H1 (cell line): ENCODE measurements around the gene SLC6A19. TPM values are rescaled to one million over a fixed set of nuclear protein-coding genes. Genes with fewer than 3 reads are reported as not detected.

Experiments
- ASH2L ChIP-seq: fragments of 200-600, 300-600 bp; sonication (generic); IDR thresholded peaks from one replicate; pipeline ENCODE4 v1.7.1; 2017; ENCODE audit warnings: low read length
- ATF2 ChIP-seq: IDR thresholded peaks from 2 replicates; pipeline ENCODE4 v1.6.1; 2012; ENCODE audit warnings: low read length, inconsistent platforms
- CBX8 ChIP-seq: fragments of 300-800, 300-1000 bp; sonication (generic); IDR thresholded peaks from 2 replicates; pipeline ENCODE4 v1.7.1; 2016; ENCODE audit warnings: low read depth, low read length, borderline replicate concordance
- CHD7 ChIP-seq: fragments of 300-600 bp; sonication (generic); IDR thresholded peaks from 2 replicates; pipeline ENCODE4 v1.7.1; 2012; ENCODE audit warnings: low read length, moderate library complexity, mild to moderate bottlenecking, inconsistent platforms; ENCODE audit not compliant: insufficient replicate concordance
- CTBP2 ChIP-seq: IDR thresholded peaks from 2 replicates; pipeline ENCODE4 v1.7.0; 2011; ENCODE audit warnings: borderline replicate concordance, mild to moderate bottlenecking, moderate library complexity, mixed read lengths, low read length; ENCODE audit not compliant: insufficient read depth, insufficient read length
- GTF2F1 ChIP-seq: IDR thresholded peaks from 2 replicates; pipeline ENCODE4 v1.6.1; 2012; ENCODE audit warnings: low read depth, low read length, improper control_type of control experiment, borderline replicate concordance
- PHF8 ChIP-seq: fragments of 200-600 bp; sonication (generic); conservative IDR thresholded peaks from 2 replicates; pipeline ENCODE4 v1.7.1; 2012; ENCODE audit warnings: low read depth, mild to moderate bottlenecking, inconsistent platforms, low read length, moderate library complexity
- SIRT6 ChIP-seq: IDR thresholded peaks from one replicate; pipeline ENCODE4 v1.7.1; 2012; ENCODE audit warnings: low read length, inconsistent platforms
- YY1 ChIP-seq: IDR thresholded peaks from 2 replicates; pipeline ENCODE4 v1.6.1; 2011; ENCODE audit warnings: low read depth, mild to moderate bottlenecking, low read length
- polyA plus RNA-seq, 7 experiments: library from polyadenylated mRNA; depleted of rRNA in 3 of 7; stranded (reverse) in 5 of 7; unstranded in 2 of 7; fragments of >200 nt in 5 of 7; fragments of 200-250 nt in 2 of 7; gene quantifications; 1 replicate in 5 of 7; 2 replicates in 1 of 7; 4 replicates in 1 of 7; pipeline versions ENCODE4 v1.2.1 to v1.2.3, GENCODE V29; 2011 to 2013; ENCODE audit warnings: missing spikeins in 2 of 7, mixed read lengths in 2 of 7
- total RNA-seq: library from RNA; stranded (reverse); fragmentation: NEBNext Ultra II Directional; extraction: Animal tissue kit (Norgen Biotek cat#: 25700); gene quantifications from 2 replicates; pipeline ENCODE4 v1.2.1, GENCODE V29; 2021

SLC6A19 gene
- total and polyA plus RNA-seq, 2 of the 8 experiments (the other 6 are each of a cell fraction or from before 2014, with no cell fraction given) = 0.02 TPM; not detected in 1

GRCh38 chr5:1220351-1220750 lies 19.0 kb downstream of the SLC6A19 start (continued):
- TF ChIP-seq CHD7 (no peak), YY1 (no peak), PHF8 (no peak), CBX8 (no peak), CTBP2 (no peak), ATF2 (no peak), SIRT6 (no peak), GTF2F1 (no peak), ASH2L (no peak)
- TF ChIP-seq, all 59 proteins: peak for 0
